Measurements from ENCODE around the gene PRMT7.

Gene PRMT7

GRCh38 chr16:68350813-68351350 lies 40.1 kb downstream of the PRMT7 start:
- DNase-seq: no peak

DNA sequence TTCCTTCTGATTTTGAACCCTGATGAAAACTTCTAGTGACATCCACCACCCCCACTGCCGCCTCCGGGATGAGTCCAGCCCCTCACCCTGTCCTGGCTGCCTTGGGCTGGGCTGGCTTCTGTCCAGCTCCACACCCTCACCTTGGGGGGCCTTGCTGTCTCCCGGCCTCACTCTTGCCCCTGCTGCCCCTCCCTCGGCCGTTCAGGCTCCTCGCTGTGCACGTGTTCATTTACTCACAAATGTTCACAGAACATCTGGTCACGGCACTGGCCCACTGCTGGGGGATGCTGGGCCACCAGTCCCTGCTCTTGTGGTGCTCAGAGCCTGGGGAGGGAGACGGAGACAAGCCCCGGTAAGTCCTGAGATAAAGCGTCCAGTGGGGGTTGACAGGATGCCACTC lies 40.6 kb downstream of the PRMT7 start:
- DNase-seq: no peak

DNA sequence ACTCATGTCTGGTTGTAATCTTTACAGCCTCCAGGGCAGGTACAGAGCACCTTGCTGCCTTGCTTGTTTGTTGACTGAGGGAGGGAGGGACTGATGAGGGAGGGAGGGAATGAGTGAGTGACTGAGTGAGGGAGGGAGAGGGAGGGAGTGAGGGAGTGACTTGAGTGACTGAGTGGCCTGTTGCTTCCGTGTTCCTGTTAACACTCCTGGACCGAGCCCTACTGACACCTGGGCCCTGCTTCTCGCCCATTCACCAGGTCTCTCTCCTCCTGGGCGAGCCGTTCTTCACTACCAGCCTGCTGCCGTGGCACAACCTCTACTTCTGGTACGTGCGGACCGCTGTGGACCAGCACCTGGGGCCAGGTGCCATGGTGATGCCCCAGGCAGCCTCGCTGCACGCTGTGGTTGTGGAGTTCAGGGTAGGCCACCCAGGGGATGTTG lies 41.2 kb downstream of the PRMT7 start:
- DNase-seq: no peak

- DNase-seq: no peak
Measured at GRCh38 chr16:68353366-68353765, 42.5 kb downstream of the PRMT7 start.

DNA sequence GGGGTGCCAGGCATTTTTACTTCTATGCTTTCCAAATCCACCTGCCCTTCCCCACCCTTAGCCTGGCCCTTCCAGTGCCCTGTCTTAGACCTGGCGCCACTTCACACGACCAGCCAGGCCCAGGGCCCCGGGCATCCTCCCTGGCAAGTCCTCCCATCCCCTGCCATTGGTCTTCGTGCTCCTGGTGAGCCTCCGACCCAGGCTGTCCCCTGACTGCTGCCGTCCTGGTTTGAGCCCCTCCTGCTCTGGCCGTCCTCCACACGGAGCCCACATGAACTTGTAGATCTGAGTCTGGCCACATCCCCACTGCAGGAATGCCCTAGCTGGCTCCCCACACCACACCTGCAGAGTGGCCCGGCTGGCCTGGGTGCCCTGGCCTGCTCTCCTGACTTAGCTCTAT lies 44.0 kb downstream of the PRMT7 start:
- no peak for DNase-seq

DNA sequence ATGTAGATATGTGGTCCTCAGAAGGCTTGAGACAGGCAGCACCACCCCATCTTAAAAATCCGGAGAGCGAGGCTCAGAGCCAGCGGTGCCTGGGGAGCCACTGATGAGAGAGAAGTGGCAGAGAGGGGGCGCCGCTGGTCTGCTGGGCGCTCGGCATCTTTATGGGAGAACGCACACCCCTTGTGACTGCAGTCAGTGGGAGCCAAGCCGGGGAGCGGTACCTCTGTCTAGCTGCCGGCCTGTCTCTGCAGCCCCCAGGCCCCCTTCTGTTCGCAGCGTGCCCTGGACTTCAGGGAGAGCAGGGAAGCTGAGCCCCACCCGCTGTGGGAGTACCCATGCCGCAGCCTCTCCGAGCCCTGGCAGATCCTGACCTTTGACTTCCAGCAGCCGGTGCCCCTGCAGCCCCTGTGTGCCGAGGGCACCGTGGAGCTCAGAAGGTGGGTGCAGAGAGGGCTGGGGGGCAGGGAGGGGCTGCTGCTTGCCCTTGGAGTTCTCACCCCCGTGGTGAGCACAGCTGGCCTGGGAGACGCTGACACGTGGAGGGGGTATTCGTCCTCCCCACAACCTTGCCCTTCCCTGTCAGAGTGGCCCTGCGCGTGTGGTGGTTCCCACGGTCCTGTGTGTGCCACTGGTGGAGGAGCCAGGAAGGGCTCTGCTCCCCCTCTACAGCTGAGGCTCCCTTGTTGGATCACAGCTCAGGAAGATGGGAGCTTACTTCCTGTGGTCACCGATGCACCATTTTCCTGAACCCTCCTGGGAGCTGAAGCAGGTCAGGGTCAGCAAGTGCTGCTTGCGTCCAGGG lies 44.8 kb downstream of the PRMT7 start:
- no peak for DNase-seq

DNA sequence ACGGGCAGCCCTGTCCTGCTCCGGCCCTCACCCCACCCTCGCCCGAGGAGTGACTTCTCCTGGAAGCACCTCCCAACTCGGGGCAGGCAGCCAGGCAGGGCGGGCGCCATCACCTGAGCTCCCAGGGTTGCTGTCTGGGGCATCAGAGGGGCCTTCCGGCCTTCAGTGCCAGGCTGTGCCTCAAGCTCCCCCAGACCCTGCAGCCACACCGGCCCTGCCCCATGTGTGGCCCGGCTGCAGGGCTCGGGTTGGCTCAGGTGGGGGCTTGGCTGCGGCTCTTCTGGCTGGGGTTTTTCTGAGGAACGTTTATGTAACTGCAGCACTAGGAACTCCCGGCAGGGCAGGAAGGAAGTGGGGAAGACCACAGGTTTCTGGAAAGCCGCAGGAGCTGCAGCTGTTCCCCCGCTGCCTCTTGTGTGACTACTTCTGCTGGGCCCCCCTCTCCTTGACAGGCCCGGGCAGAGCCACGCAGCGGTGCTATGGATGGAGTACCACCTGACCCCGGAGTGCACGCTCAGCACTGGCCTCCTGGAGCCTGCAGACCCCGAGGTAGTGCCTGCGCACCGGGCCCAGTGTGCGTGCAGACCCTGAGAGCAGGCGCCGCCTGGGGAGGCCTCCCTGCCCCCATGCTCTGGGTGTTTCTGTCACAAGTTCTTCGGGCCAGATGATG lies 45.6 kb downstream of the PRMT7 start:
- DNase-seq: peak; percentile 75

GRCh38 chr16:68356919-68357286 lies 46.1 kb downstream of the PRMT7 start:
- no peak for DNase-seq

GRCh38 chr16:68357521-68357922 lies 46.7 kb downstream of the PRMT7 start:
- DNase-seq: no peak

GRCh38 chr16:68357923-68358322 lies 47.1 kb downstream of the PRMT7 start:
- DNase-seq: no peak

DNA sequence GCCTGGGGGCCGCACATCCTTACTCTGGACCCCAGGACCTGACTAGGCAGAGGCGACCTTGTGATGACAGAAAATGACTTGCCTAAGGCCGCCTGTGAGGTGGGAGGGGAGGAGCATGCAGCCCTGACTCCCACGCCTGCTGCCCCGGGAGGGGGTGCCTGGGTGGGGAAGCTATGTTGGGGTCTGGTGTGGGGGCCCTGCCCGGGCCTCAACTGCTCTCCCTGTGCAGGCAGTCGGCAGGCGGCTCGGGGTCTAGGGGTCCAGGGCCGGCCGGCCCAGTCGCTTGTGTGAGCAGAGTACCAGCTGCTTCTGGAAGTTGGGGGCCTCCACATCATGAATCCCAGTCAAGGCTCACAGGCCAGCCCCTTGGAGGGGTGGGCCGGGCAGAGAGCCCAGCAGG lies 48.1 kb downstream of the PRMT7 start:
- no peak for DNase-seq

DNA sequence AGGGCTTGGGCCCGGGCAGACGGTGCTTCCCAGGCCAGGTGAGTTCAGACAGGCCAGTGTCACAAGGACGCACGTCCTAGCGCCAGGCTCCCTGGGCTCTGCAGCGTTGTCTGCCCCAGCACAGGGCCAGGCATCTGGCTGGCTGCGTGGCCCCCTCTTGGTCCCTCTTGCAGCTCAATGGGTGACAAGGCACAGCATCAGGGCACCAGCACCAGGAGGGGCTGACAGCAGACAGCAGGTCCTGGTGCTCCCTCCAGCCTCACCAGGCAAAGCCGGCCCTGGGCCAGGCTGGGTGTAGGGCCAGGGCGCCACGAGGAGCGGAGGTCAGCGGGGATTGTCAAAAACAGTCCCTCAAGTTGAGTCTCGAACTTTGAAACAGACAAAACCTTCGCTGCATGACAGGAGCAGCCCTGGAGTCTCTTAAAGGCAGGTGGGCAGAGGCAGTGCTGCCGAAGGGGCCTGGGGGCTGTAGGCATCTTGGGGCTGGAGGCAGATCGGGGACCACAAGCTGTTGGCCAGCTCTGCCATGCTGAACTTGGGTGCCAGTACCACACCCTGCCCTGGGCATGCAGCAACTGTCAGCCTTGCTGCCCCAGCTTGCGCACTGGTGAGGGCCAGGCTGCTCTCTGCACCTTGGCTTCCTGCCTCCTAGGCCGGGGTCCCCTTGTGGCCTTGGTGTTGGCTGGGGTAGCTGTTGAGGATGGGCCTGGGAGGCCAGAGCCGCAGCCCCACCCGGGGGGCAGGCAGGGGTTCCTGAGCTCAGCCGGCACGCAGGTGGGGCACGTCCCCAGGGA lies 48.8 kb downstream of the PRMT7 start:
- no peak for DNase-seq

DNA sequence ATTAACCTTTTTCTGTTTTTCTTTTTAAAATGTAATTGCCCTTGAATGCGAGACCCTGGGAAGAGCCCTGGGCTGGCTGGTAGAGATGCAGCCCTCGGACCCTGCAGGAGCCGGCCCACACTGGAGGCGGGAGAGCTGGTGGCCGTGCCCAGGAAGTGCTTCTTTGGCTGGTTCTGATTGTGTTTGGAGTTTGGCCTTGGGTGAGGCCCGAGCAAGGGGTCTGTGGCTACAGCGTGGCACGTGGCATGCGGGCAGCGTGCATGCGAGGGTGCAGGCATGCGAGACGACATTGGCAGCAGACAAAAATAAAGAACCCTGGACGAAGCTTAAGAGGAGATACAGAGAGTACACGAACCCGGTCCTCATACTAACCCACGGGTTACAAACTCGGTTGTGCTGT lies 49.7 kb downstream of the PRMT7 start:
- DNase-seq: no peak

DNA sequence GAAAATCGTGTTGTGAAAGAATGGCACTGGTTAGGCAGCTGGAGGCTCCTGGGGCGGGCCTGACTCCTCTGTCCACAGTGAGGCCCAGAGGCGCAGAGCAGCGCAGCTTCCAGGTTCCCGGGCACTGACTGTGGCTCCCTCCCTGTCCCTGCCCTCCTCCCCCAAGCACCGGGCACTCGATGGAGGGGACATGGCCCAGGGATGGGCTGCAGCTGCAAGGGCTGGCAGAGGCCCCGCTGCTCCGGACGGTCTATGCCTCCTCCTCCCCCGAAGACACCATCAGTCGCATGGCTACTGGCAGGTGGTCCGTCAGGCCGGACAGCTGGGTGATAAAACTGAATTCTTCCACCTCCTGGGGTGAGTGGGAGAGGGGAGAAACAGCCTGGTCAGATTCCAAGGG lies 50.1 kb downstream of the PRMT7 start:
- DNase-seq: no peak

DNA sequence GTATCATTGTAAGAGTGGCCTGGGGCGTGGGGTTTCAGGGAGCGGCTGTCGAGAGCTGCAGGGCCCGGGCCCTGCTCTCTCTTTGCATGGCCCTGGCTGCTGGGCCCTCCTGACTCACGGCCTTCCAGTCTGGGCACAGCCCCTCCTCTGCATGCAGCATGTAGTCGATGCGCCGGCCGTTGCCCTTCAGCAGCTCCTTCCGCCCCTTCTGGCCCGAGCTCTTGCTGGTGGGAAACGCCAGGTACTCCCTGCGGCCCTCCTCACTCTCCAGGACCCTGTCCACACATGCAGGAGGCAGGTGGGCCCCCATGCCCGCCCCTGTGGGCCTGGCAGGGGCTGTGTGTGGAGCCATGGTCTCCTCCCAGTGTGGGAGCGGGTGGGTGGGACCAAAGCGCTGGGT lies 50.7 kb downstream of the PRMT7 start:
- no peak for DNase-seq

DNA sequence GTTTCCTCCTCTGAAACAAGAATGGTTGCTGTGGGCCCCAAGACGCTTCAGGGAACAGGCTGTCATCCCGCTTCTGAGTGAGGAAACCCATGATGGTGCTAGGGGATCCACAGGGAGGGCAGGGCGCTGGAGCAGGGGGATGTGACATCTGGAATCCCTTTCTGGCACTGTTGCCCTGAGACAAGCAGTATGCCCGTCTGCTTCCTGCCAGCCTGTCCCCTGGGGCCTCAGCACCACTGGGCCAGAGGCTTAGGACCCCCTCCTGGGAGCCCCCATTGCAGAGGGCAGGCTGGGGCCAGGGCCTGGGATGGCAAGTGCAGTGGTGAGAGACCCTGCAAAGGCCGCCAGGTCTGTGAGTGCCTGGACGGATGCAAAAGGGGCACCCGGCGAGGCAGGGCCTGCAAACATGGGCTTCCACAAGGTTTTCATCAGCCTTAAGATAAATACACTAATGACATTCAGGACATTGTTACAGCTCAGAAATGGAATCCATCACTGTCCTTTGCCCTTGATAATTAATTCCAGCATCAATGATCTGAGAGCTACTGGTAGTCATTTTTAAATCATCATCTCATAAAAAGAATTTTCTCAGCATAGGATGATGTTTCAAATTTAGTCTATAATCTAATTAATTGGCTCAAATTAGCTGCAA lies 51.6 kb downstream of the PRMT7 start:
- no peak for DNase-seq

DNA sequence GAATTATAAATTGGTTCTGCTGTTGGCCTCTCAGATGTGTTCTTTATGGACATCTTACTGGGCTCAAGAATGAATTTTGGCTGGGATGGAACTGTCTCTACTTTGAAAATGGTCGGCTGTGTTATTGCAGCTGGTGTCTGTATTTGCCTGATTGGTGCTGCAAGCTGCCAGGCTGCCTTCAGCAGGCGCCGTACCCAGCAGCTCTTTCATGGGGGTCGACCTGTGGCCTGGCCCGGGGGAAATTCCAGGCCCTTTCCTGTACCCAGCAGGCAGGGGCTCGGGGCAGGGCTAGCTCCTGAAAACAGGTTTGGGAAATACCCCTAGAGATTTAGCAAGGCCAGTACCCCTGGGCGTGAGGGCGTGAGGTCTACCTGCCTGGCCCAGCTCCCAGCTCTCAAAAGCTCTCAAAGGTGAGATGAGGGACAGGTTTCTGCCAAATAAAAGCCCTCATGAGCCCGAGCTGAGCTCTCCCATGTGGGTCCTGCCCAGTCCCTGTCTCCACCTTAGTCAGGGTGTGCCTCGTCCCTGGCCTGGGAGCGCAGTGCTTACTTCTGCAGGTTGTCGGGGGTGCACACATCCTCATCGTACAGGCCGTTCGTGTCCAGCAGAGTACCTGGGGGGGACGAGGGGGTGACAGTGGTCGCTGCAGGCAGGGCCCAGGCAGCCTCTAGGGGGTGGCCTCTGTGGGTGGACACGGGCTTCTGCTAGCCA lies 52.3 kb downstream of the PRMT7 start:
- DNase-seq: no peak

DNA sequence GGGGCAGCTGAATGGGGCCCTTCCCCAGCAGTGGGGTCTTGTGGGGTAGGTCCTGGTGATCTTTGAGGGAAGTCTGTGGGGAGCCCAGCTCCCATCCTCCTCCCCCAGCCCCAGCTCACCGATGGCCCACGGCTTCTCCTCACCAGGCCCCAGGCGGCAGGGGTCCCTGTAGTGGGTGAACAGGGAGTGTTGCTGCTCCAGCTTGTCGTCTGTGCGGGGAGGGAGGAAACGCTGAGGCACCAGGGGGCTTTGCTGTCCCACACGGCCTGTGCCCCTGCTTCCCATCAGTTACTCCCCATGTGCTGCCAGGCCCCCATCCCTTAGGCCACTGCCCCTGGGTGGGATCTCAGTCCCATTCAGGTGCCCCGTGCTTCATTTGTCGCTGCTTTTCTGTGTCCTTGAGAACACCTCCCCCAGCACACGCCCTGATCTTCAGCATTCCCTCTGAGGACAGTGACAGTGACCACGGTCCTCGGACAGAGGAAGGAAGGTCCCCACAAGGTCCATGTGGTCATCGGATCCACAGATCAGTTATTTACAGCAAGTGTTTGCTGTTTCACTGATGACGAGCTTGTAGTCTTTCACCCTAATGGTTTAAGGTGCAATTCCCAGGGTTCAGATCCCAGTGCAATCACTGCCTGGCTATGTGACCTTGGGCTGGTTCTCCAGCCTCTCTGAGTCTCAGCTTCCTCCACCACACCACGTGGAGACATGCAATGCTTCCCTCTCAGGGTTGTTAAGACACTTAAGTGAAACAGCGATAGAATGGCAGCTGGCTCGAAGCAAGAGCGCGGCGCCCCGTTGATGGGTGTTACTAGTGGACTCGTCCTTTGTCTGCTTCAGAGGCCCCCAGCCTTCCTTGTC lies 53.1 kb downstream of the PRMT7 start:
- no peak for DNase-seq

DNA sequence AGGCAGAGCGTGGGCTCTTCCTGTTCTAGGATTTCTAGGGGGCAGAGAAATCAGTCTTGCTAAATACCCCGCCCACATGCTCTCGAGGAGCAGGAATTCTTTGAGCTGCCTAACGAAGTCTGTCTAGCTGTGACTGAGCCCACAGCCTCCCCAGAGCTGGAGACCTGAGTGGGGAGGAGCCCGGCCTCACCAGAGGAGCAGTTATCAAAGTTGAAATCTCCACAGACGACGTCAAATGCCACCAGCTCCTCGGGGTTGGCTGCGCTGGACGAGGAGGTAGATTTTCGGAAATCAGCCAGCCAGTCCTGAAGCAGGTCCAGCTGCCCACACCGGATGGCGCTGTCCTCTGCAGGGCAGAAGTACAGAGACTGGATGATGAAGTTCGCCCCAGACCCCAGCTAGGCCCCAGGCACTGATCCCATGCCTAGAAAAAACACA lies 53.8 kb downstream of the PRMT7 start:
- DNase-seq: no peak

GRCh38 chr16:68365167-68365817 lies 54.5 kb downstream of the PRMT7 start:
- no peak for DNase-seq

DNA sequence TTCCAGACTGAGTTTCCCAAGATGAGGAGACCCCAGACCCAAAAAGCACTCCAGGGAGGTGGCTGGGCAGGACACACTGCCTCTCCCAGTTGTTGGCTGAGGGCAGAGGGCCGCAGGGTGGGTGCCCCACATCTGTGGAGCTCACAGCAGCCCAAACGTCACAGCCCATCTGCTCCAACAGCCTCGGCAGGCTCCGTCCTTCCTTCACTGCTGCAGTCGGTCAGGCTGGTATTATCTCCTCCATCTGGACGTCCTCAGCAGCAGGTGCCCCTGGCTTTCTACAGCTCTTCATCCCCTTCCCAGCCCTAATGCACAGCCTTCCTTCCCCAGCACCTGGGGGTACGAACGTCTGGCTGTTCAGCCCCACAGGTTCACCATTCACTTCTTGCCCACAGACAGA lies 55.2 kb downstream of the PRMT7 start:
- DNase-seq: no peak
